UCSD-AML1 (cell line): ENCODE data around the gene TEX28.
"Not testable (repeated sequence)": the region's sequence is repeated elsewhere in the genome, so short reads cannot be mapped to it uniquely, and the experiment has no call there.

Experiments
- DNase-seq: peaks from one replicate; lab custom pipeline; 2025; ENCODE audit not compliant: unreplicated experiment; lab: John Stamatoyannopoulos, UW

The TEX28 gene

DNA sequence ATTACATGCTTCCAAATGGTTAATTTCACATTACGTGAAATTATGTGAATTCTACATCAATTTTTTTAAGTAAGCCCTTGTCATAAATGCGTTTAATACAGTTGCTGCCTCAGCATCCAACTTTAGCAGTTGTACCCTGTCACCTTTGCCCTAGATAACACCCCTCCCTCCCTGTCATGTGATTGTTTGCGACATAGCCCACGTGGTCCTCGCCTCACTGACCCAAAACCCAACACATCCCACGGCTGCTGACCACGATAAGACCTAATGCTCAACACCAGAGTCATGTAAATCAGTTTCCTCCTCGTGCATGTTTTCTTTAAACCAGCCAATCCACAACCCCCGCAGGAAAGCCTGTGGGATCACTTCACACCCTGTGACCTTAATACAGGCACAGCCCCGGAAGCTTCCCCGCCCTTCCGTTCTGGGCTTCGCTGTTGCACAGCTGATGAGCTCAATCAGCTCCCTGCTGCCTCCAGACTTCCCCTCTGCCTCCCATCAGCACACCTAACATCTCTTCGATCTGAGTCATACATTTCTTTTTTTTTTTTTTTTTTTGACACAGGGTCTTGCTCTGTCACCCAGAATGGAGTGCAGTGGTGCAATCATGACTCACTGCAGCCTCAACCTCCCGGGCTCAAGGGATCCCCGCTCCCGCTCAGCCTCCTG, 47.4 kb downstream of the TEX28 start:
- not testable (repeated sequence) for DNase-seq

DNA sequence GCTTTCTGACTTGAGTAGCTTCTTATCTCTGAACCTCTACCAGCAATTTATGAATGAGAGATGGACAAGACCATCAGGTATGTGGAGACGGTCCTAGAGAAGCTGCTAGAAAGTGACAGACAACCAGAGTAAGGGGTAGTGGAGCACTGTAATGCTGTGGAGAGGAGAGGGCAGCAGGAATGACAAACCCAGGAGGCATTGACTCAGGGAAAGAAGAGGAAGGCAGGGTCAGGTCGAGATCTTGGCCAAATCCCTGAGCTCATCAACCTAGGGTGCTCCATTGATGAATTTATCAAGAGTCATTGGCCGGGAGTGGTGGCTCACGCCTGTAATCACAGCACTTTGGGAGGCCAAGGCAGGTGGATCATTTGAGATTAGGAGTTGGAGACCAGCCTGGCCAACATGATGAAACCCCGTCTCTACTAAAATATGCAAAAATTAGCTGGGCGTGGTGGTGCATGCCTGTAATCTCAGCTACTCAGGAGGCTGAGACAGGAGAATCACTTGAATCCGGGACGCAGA, 54.9 kb downstream of the TEX28 start:
- DNase-seq: not testable (repeated sequence)

DNA sequence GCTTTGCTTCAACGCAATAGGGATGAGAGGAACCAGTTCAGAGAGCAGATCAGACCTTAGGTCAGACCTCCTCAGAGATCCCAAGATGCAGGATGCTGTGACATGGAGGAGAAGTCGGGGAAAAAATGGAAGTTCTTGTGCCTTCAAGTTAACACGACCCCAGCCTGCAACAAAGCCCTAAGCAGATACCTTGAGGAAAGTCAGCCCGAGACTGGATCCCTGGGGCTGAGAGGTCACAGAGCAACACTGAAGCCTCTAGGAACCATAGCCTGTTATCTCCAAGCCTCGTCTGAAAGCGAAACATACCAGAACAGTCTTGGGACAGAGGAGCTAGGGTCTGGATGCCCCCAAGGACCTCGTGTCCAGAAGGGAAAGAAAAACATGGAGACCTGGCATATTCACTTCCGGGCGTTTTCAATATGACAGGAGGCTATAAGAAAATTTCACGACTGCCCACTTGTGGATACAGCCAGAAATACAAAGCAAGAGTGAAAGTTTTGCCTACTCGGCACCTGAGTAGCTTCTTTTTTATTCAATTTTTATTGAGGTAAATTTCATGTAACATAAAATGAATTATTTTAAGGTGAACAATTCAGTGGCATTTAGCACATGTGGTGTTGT, 55.9 kb downstream of the TEX28 start:
- not testable (repeated sequence) for DNase-seq

DNA sequence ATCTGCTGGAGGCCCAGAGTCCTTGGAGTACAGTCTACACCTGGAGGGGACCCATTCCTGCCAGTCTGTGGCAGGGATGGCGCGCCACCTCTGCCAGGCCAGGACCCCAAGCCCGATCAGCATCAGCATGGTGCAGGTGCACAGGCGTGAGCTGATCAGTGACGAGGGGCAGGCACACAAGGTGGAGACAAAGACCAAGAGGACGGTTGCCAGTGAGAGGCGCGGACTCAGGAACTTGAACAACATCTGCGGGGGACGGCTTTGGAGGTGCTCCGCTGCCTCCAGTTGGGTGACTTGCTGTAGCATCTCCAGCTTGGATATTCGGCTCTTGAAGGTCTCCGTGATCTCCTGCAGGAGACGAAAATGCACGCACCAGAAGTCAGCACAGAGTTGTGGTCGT, 61.3 kb downstream of the TEX28 start:
- not testable (repeated sequence) for DNase-seq

DNA sequence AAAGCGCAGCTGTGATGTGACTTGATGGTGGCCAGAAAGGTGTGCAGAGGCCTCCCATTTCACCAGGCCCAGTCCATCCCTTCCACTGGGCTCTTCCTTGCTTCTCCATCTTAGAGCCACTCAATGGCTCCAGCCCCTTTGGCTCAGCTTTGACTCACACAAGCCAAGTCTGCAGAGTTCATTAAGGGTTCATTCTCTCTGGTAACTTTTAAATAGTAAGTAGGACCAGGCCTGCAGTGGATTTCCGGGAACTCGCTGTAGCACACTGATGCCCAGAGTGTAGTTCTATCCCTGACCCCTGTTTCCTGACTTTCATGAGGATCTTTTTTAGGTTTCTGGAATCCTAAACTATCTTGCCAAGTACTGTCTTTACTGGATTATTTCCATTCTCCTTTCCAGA, 63.5 kb downstream of the TEX28 start:
- not testable (repeated sequence) for DNase-seq

DNA sequence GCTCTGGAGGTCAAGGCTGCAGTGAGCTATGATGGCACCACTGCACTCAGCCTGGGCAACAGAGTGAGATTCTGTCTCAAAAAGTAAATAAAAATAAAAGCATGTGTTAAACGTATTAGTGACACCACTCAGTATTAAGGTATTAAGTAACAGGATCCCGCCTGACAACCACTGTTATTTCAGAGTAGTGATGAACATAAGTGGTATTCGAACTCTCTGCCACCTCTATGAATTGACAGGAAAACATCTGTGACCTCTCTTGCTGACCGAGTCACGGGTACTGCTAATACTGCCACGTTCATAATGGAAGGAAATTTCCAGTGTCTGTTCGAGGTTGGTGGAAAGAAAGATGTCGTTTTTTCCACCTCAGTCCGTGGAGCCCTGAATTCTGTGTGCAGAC, 68.2 kb downstream of the TEX28 start:
- DNase-seq: not testable (repeated sequence)

DNA sequence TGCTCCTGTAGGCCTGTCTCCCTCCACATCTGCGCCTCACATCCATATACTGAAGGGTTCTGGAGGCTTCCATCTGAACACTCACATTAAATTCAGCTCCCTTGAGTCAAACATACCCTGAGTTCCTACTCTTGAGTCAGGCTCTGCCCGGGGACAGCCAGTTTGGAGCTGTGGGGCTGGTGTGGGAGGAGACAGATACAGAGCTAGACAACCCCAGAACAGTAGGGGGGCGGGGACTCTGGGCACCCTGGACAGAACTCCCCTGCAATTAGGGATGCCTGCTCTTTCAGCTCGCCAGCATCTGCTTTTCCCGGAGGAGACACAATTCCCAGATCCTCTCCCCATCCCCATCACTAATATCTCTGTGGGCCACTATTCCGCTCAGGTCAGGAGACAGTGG, 69.6 kb downstream of the TEX28 start:
- not testable (repeated sequence) for DNase-seq
